Fibroblast of mammary gland (primary cell): ENCODE results near the gene JPH3.

Experiments
- DNase-seq: peaks from one replicate; pipeline ENCODE4 v3.0.0-alpha.2; 2010; ENCODE audit warnings: low read depth
- H3K4me3 ChIP-seq: 2 replicates; pipeline ENCODE4 v1.5.1; 2011; ENCODE audit warnings: low read depth, mild to moderate bottlenecking, low read length, moderate library complexity; ENCODE audit not compliant: control insufficient read depth
- TF ChIP-seq, protein P1 (sequence below): conservative IDR thresholded peaks from 2 replicates; pipeline ENCODE4 v1.5.1; 2011; ENCODE audit warnings: low read depth, low read length, inconsistent platforms; ENCODE audit not compliant: control insufficient read depth, insufficient read depth

The JPH3 gene

DNA sequence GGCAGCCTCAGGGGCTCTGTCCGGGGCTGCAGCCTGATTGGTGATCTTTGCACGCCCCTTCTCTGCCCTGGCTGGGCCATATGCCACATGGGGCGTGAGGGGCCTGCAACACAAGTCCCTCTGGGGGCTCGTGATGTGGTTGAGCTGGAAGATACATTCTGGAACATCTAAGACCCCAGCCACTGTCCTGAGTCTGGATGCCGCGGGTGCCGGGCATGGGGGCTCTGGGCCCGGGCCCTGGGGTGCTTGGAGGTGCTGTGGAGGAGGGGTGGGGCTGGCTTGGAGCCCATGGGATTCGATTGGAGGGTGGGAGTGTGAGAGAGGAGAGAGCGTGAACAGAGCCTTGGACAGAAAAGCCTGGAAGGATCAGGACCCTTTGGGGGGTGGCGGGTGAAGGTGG, 39.4 kb downstream of the JPH3 start:
- DNase-seq: no peak
- TF ChIP-seq, protein P1, sequence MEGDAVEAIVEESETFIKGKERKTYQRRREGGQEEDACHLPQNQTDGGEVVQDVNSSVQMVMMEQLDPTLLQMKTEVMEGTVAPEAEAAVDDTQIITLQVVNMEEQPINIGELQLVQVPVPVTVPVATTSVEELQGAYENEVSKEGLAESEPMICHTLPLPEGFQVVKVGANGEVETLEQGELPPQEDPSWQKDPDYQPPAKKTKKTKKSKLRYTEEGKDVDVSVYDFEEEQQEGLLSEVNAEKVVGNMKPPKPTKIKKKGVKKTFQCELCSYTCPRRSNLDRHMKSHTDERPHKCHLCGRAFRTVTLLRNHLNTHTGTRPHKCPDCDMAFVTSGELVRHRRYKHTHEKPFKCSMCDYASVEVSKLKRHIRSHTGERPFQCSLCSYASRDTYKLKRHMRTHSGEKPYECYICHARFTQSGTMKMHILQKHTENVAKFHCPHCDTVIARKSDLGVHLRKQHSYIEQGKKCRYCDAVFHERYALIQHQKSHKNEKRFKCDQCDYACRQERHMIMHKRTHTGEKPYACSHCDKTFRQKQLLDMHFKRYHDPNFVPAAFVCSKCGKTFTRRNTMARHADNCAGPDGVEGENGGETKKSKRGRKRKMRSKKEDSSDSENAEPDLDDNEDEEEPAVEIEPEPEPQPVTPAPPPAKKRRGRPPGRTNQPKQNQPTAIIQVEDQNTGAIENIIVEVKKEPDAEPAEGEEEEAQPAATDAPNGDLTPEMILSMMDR: no peak
- no peak overlapping the region for H3K4me3 ChIP-seq

GRCh38 chr16:87642491-87642890, 40.2 kb downstream of the JPH3 start:
- no peak overlapping the region for H3K4me3 ChIP-seq
- TF ChIP-seq, protein P1: no peak
- no peak for DNase-seq

DNA sequence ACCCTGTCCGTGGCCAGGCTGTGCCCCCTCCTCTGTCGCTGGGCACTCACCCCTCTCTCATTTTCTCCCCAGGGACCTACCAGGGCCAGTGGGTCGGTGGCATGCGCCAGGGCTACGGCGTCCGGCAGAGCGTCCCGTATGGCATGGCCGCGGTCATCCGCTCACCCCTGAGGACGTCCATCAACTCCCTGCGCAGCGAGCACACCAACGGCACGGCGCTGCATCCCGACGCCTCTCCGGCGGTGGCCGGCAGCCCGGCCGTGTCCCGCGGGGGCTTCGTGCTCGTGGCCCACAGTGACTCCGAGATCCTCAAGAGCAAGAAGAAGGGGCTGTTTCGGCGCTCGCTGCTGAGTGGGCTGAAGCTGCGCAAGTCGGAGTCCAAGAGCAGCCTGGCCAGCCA, 41.9 kb downstream of the JPH3 start:
- H3K4me3 ChIP-seq: no peak overlapping the region
- DNase-seq: no peak
- TF ChIP-seq, protein P1: no peak

GRCh38 chr16:87644596-87644995, 42.3 kb downstream of the JPH3 start:
- TF ChIP-seq, protein P1: no peak
- no peak overlapping the region for H3K4me3 ChIP-seq
- DNase-seq: no peak

DNA sequence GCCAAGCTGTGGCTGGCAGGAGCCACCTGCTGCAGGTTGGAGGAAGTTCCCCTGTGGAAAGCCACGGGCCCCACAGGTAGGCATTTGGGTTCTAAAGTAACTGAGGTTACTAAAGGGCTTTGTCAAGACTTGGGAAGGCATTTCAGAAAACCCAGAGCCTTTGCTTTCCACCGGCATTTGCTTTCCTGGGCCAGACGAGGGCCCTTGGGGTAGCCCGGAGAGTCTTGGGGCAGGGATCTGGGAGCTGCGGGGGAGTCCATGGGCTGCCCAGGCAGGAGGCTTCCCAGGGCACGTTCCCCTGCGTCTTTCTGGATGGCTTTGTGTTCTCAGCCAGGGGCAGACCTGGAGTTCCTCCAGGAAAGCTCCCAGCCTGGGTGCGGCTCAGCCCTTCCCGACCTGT, 43.5 kb downstream of the JPH3 start:
- no peak for DNase-seq
- TF ChIP-seq, protein P1: no peak
- H3K4me3 ChIP-seq: no peak overlapping the region

- H3K4me3 ChIP-seq: no peak overlapping the region
- no peak for DNase-seq
- TF ChIP-seq, protein P1: no peak
These were observed 45.3 kb downstream of the JPH3 start for GRCh38 chr16:87647431-87648185.

DNA sequence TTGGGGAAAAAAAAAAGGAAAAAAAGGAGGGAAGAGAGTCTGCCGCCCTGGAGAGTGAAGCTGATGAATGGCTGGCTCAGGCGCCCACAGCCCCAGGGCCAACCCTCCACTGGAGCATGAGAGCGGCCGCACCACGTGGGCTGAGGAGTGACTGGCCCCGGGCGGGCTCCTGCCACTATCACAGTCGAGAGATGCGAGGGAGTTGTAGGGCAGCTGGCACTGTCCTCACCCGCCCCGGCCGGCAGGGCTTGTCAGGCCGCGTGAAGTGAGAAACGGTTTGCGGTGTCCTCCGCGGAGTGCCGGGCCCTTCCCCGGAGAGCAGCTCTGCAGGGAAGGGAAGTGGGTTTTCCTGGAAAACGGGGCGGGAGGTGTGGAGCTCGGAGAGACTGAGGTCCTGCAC, 45.9 kb downstream of the JPH3 start:
- TF ChIP-seq, protein P1: no peak
- DNase-seq: no peak
- H3K4me3 ChIP-seq: no peak overlapping the region
